Suppressor macrophage (primary cell): ENCODE measurements around the gene LRMDA.

Experiments
- DNase-seq, 4 experiments: peaks; one replicate each; pipeline ENCODE4 v3.0.0-alpha.2; 2020 to 2022

Gene LRMDA

DNA sequence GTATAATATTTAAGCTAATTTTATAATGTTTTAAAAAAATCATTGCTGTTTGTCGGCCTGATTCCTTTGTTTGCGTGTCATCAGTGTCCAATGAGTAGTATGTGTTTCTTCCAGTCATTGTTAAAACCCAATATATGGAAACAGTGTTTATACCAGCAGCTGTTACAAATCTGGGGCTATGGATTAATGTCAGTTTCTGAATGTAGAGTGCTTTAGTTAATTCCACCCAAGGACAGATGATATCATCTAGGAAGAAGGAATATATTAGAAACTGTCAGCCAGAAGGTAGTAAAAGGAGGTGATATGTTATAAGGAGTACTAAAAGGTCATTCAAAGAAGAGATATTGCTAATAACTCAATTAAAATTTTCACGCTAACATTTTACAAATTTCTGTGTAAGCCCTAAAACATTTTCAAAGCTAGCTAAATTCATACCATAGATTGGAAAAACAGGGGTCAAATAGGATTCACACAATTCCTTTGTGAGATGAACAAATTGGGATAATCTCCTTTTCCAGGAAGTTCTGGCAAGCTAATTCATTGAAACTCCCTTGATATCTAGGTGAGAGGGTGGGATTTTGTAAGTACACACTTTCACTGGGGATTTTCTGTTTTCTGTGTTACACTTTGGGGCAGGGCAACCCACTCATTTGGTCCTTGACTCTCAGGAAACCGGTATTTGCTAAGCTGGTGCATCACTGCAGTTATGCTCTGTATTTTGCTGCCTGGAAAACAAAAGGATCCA is 448.8 kb downstream of the LRMDA start:
- no peak for DNase-seq

- no peak for DNase-seq
Observed at GRCh38 chr10:75883081-75884072, 452.0 kb downstream of the LRMDA start.

DNA sequence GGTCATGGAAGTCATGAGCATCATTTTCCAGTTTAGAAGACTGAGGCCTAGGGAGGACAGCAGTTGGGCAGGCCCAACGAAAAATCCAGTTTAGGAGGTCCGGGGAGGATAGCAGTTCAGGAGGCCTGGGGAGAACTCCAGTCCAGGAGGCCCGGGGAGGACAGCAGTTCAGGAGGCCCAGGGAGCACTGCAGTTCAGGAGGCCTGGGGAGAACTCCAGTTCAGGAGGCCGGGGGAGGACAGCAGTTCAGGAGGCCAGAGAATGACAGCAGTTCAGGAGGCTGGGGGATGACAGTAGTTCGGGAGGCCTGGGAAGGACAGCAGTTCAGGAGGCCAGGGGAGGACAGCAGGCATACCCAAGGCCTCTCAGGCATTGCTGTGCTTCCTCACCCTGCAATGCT is 453.4 kb downstream of the LRMDA start:
- DNase-seq: no peak

DNA sequence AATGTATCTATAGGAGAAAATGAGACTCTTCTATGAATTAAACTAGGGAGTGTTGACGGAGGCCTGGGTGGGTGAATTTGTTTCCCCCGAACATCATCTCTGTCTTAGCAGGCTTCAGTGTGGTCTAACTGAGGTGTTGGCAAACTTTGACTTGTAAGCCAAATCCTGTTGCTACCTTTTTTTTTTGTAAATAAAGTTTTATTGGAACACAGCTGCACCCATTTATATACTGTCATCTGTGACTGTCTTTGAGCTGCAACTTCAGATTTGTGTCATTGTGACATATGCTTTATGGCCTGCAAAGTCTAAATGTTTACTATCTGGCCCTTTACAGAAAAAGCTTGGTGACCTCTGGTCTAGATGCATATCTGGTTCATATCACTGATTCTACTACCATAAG is 455.9 kb downstream of the LRMDA start:
- no peak for DNase-seq

- DNase-seq: no peak
Observed at GRCh38 chr10:75887992-75888680, 456.7 kb downstream of the LRMDA start.

- DNase-seq: no peak
Observed at GRCh38 chr10:75889051-75889450, 457.6 kb downstream of the LRMDA start.

DNA sequence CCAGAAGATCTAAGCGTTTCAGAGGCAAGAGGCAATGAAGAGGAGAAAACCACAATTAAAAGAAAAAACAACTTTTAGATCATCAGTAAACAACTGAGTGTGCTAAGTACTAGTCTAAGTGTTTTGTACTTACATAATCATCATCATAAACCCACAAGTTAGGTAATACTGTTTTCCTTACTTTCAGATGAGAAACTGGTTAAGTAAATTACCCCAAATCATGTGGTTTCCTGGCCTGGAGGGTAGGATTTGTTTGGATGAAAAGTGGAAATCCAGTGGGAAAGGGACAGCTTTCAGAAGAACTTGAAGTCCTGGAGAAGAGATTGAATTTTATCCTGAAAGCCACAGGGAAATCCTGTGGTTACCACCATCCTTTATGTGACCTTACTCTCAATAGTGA is 463.3 kb downstream of the LRMDA start:
- no peak for DNase-seq

DNA sequence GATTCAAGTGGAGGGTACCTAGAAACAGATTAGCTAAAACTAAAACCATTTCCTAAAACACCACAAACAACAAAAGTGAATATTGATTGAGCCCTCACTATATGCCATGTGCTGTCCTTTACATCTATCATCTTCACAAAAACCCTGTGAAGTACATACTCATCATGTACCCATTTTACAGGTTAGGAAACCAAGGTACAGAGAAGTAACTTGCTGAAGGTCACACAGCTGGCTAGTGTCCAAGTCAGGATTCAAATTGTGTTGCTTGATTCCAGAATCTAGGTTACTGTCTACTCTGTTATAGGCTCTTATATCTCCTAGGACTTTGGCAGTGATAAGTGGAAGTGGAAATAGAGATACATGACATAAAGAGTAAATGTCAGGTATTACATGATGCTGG is 463.8 kb downstream of the LRMDA start:
- no peak for DNase-seq

GRCh38 chr10:75899816-75900390 is 468.5 kb downstream of the LRMDA start:
- no peak for DNase-seq

- no peak for DNase-seq
Observed at GRCh38 chr10:75902816-75903215, 471.4 kb downstream of the LRMDA start.

DNA sequence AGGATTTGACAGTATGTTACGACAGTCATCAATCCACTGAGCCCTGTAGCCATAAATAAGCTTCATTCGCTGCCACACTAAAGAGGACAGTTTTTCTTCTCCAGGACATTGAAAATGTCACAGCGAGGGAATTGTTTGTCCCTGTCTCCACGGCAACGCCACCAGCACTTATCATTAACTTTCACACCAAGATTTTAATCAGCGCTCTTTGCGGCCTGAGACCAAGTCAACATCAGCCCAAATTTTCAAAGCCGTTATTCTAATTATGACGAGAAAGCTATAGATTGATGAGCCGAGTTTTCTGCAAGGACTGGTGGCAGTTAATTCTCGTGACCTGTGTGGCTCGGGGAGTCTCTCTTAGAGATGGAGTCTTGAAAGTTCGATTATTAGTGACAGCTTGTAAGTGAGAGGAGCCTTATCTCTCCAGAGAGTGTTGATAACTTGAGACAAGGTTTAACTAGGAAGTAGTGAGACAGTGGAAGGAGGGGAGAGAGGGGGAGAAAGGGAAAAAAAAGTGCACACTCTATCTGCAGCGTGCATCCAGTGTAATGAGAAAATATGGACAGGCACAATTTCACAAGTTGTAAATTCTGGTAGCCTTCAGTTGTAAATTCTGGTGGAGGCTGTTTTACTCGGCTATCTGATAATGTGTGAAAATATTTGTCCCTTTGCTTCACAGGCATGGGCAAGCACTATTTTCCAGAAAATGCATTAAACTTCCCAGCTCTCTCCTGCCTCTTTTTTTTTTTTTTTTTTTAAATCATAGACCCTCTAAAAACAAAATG is 473.3 kb downstream of the LRMDA start:
- no peak for DNase-seq

DNA sequence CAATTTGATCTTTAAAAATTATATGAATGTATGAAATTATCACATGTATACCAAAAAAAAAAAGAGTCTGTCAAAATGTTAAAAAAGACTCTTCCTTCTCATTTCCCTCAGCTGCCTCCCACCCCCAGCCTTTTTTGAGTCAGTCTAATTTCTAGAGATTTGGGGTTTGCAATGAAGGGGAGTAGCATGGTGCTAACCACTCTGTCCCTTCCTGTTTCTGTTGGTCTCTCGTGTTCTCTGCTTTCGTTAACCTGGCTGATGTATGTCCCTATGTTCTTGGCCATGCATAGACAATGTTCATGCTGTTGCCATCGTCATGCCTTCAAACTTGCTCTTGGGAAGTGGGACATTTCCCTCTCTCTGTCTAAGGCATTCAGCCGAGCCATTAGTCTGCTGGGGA is 474.1 kb downstream of the LRMDA start:
- no peak for DNase-seq

DNA sequence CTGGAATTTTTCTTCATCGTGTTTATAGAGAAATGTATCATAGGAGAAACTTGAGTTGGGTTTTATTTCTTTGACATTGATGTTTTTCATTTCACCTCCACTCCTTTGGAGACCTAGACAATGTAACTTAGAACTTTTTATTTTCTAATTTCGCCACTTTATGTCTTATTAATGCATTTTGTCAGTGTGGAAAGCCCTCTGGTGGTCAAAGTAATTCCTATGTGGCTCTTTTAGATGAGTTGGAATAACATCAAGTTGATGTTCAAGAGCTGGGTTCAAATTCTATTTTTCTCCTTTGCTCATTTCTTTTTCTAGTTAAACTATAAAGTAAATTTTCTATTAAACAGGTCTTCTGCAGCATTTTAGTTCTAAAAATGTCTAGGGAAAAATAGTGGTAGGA is 478.6 kb downstream of the LRMDA start:
- peak; percentile 11 to 56 (median 37) for DNase-seq

GRCh38 chr10:75911426-75911825 is 480.0 kb downstream of the LRMDA start:
- DNase-seq: no peak

DNA sequence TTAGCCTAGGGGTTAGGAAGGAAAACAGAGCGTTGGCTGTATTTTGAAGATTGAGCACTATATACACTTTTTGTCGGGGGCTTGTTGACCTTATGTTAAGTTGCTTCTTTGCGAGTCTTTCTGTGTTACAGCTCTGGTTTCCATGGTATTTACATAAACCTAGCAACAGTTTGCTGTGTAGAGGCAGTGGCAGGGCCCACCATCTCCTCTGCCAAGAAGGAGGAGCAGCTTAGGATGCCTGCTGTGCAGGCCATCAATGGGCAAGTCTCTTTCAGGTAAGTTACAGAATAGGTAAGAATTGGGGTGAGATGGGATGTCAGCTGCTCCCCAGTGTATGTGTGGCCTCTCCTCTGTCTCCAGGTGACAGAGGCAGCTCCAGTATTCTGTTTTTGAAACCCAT is 485.5 kb downstream of the LRMDA start:
- no peak for DNase-seq

- no peak for DNase-seq
Observed at GRCh38 chr10:75919913-75920312, 488.5 kb downstream of the LRMDA start.

- peak in 2 of 4 experiments; percentile 13 to 34 for DNase-seq
Observed at GRCh38 chr10:75922435-75922834, 491.0 kb downstream of the LRMDA start.

GRCh38 chr10:75924309-75924902 is 493.0 kb downstream of the LRMDA start:
- DNase-seq: peak; percentile 3 to 23 (median 13)

DNA sequence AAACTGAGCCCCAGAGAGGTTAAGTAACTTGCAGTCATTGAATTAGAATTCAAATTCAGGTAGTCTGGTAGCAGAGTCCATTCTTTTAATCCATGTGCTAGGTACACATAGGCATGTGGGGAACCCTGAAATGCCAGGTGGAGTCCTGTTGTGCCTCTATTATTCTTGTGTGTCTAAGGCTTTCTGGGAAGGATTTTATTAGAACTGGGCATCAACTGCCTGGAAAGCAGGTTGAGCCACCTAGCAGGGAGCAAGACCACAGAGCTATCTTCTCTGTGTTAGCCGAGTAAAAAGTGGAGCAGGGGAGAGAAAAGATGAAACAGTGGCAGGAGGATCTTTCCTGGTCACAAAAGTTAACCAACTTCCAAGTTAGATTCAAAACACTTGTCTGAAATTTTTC is 494.6 kb downstream of the LRMDA start:
- DNase-seq: no peak

- DNase-seq: no peak
Observed at GRCh38 chr10:75926763-75927162, 495.3 kb downstream of the LRMDA start.

DNA sequence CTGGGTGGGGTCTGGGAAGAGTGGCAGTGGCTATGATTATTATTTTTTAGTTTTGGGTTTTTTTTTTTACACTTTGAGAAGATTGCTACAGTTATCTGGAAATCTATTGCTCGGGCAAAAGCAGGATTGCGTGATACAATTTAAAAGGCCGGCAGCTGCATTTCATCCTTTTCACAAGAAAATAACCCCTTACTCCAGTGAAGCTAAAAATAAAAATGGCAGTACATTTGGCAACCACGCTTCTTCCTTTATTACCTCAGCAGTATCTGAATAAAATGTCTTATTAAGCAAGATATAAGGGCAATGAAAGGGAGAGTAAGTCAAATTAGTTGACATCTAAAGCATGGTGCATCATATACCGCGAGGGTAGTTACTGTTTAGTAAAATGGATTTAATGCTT is 496.8 kb downstream of the LRMDA start:
- DNase-seq: no peak
